Natural killer cell (primary cell): ENCODE results near the gene NSG2. TPM values are rescaled to one million over a fixed set of nuclear protein-coding genes. Genes with fewer than 3 reads are reported as not detected.

Experiments used
- ATAC-seq, 3 donors: fragments of 150-1000 bp in 2 of 3; fragments of 200-7000 bp in 1 of 3; cut with Tn5 transposase; 1 replicate in 1 of 3; 2 replicates in 2 of 3; pipeline ENCODE4 v1.10.0; 2021; ENCODE audit warnings: mild to moderate bottlenecking in 2 of 3, moderate library complexity in 2 of 3
- DNase-seq, 2 donors: peaks; one replicate each; pipeline versions ENCODE4 v3.0.0 to v3.0.0-alpha.2; 2013 to 2021; ENCODE audit warnings: mixed read lengths in 1 of 2
- H3K27ac ChIP-seq: one replicate; pipeline ENCODE4 v1.5.1; 2013; ENCODE audit warnings: mild to moderate bottlenecking, low read length
- H3K27me3 ChIP-seq: one replicate; pipeline ENCODE4 v1.6.1; 2013; ENCODE audit warnings: low read length; ENCODE audit not compliant: control insufficient read depth, insufficient read depth
- H3K36me3 ChIP-seq: one replicate; pipeline ENCODE4 v1.6.1; 2013; ENCODE audit warnings: low read length; ENCODE audit not compliant: control insufficient read depth, insufficient read depth
- H3K4me1 ChIP-seq: one replicate; pipeline ENCODE4 v1.6.1; 2013; ENCODE audit warnings: low read length; ENCODE audit not compliant: control insufficient read depth, insufficient read depth
- H3K4me3 ChIP-seq: one replicate; pipeline ENCODE4 v1.5.1; 2013; ENCODE audit warnings: low read length
- H3K9me3 ChIP-seq: one replicate; pipeline ENCODE4 v1.6.1; 2013; ENCODE audit warnings: low read length; ENCODE audit not compliant: control insufficient read depth, insufficient read depth
- H3K27ac Mint-ChIP-seq, 2 donors: one replicate each; pipeline ENCODE4 v1.8.0; 2022; ENCODE audit warnings: mild to moderate bottlenecking in 2 of 2, mixed read lengths in 2 of 2, moderate library complexity in 1 of 2
- H3K27me3 Mint-ChIP-seq, 2 donors: one replicate each; pipeline ENCODE4 v1.8.0; 2022; ENCODE audit warnings: low read depth in 2 of 2, mixed read lengths in 2 of 2
- H3K36me3 Mint-ChIP-seq: one replicate; pipeline ENCODE4 v1.8.0; 2022; ENCODE audit warnings: mixed read lengths
- H3K4me1 Mint-ChIP-seq, 2 donors: one replicate each; pipeline ENCODE4 v1.8.0; 2022; ENCODE audit warnings: mixed read lengths in 2 of 2
- H3K4me3 Mint-ChIP-seq: one replicate; pipeline ENCODE4 v1.8.0; 2022; ENCODE audit warnings: mild to moderate bottlenecking, moderate library complexity, mixed read lengths
- H3K9me3 Mint-ChIP-seq, 2 donors: one replicate each; pipeline ENCODE4 v1.8.0; 2022; ENCODE audit warnings: mixed read lengths in 2 of 2
- WGBS: methylation state at CpG from one replicate; pipeline ENCODE4 v1.1.7; 2013; ENCODE audit warnings: missing lambda C conversion rate; ENCODE audit not compliant: insufficient coverage; 5-methylcytosine and 5-hydroxymethylcytosine counted together
- intact Hi-C: fragments of 100-400 bp; cut with micrococcal nuclease; formaldehyde crosslinking; loops from one replicate; pipeline ENCODE4 v1.14.2; 2022
- total RNA-seq, 4 donors: library from RNA; stranded (reverse); fragments of 120-200 nt in 1 of 4; gene quantifications; one replicate each; pipeline versions ENCODE4 v1.2.3 to v1.2.4, GENCODE V29; 2013 to 2022
- TF ChIP-seq, protein P1 (sequence below): fragments of 200-600 bp; IDR thresholded peaks from one replicate; pipeline ENCODE4 v1.8.0; 2022; ENCODE audit warnings: antibody characterized with exemption

Gene NSG2
- total RNA-seq, 3 donors from 2014 or later (not counting 1 experiment from before 2014, with no cell fraction given): not detected

DNA sequence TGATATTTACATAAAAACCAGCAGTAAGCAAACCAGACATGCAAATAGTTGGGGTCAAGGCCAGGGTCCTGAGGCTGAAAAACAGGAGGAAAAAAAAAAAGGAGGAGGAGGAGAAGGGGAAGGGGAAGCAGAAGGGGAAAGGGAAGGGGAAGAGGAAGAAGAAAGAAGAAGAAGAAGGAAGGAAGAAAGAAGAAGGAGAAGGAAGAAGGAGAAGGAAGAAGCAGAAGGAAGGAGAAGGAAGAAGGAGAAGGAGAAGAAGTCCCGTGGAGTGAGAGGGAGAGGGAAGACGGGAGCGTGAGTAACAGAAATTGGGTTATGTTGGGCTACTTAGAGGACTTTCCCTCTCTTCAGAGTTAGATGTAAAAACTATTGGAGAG is 24.6 kb upstream of the NSG2 start:
- Mint-ChIP-seq H3K9me3 (peaks cover 0 to 3% of the 10 kb centered on the region in 2 donors), H3K4me1 (no peaks in the 10 kb centered on the region)
- 80% methylated on average over 3 of the region's 3 CpGs for WGBS

DNA sequence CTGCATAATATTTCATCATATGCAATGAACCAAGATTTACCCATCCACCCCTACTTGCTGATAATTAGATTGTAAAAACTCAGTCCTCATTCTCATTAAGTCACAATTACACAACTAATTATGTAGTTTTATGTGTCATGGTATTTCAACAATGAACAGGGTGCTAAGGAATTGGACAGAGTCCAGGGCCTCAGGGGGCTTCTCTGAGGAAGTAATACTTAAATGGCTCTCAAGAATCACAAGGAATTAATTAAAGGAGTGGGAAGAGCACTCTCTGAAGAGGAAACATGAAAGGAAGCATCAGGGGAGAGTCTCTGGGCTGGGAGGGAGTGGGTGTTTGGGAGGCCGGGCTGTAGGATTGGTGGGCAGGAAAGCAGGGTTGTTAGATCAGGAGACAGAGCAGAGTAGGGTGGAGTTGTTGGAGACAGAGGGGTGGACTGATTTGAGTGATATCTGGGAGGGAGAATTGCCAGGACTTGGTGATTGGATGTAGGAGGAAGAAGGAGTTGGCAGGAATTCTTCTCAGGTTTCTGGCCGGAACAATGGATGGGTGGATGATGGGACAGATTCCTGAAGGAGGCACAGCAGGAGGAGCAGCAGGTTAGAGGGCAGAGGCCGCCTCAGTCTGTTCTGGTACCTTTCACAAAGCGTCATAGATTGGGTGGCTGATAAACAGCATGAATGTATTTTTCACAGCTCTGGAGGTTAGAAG is 23.0 kb upstream of the NSG2 start:
- no peak overlapping the region for H3K4me3 Mint-ChIP-seq
- 80% methylated on average over 4 of the region's 4 CpGs for WGBS
- peaks cover 0 to 3% of the 10 kb centered on the region in 2 donors for H3K9me3 Mint-ChIP-seq
- H3K27me3 ChIP-seq: no peaks in the 10 kb centered on the region
- H3K4me3 ChIP-seq: no peak overlapping the region
- H3K4me1 ChIP-seq: no peaks in the 10 kb centered on the region
- H3K27me3 Mint-ChIP-seq: peaks cover 14 to 42% of the 10 kb centered on the region in 2 donors
- intact Hi-C loops: no loop called here
- no peaks in the 10 kb centered on the region for H3K36me3 ChIP-seq
- no peaks in the 10 kb centered on the region for H3K36me3 Mint-ChIP-seq
- TF ChIP-seq, protein P1, sequence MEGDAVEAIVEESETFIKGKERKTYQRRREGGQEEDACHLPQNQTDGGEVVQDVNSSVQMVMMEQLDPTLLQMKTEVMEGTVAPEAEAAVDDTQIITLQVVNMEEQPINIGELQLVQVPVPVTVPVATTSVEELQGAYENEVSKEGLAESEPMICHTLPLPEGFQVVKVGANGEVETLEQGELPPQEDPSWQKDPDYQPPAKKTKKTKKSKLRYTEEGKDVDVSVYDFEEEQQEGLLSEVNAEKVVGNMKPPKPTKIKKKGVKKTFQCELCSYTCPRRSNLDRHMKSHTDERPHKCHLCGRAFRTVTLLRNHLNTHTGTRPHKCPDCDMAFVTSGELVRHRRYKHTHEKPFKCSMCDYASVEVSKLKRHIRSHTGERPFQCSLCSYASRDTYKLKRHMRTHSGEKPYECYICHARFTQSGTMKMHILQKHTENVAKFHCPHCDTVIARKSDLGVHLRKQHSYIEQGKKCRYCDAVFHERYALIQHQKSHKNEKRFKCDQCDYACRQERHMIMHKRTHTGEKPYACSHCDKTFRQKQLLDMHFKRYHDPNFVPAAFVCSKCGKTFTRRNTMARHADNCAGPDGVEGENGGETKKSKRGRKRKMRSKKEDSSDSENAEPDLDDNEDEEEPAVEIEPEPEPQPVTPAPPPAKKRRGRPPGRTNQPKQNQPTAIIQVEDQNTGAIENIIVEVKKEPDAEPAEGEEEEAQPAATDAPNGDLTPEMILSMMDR: no peak
- DNase-seq (no peak), ATAC-seq (no peak)
- no peaks in the 10 kb centered on the region for H3K9me3 ChIP-seq
- H3K27ac Mint-ChIP-seq: no peak overlapping the region
- H3K4me1 Mint-ChIP-seq: no peaks in the 10 kb centered on the region
- no peak overlapping the region for H3K27ac ChIP-seq

More for the DNA sequence above, 24.6 kb upstream of the NSG2 start:
- Mint-ChIP-seq H3K4me3 (no peak overlapping the region), H3K27ac (no peak overlapping the region), H3K27me3 (peaks cover 14 to 34% of the 10 kb centered on the region in 2 donors), H3K36me3 (no peaks in the 10 kb centered on the region)
- H3K27ac ChIP-seq: no peak overlapping the region
- no peaks in the 10 kb centered on the region for H3K36me3 ChIP-seq
- TF ChIP-seq, protein P1: no peak
- H3K27me3 ChIP-seq: no peaks in the 10 kb centered on the region
- H3K4me3 ChIP-seq: no peak overlapping the region
- DNase-seq: no peak
- no peaks in the 10 kb centered on the region for H3K4me1 ChIP-seq
- H3K9me3 ChIP-seq: no peaks in the 10 kb centered on the region
- intact Hi-C loops: no loop called here
- ATAC-seq: no peak

DNA sequence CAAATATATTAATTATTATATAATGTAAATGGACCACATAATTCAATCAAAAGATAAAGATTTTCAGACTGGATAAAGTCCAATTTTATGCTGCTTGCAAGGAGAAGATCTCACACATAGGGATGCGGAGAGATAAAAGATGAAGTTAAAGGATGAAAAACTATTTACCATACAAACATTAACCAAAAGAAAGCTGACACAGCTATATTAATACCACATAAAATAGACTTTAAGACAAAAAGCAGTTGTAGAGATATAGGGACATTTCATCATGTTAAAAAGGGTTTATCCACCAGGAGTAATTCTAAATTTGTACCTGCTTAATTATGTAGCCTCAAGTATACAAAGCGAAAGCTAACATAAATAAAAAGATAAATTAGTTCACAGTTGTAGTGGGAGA is 15.2 kb upstream of the NSG2 start:
- TF ChIP-seq, protein P1: no peak
- ATAC-seq: no peak
- Histone ChIP-seq H3K9me3 (no peaks in the 10 kb centered on the region), H3K27me3 (no peaks in the 10 kb centered on the region), H3K36me3 (no peaks in the 10 kb centered on the region), H3K4me3 (no peak overlapping the region), H3K27ac (no peak overlapping the region), H3K4me1 (no peaks in the 10 kb centered on the region)
- intact Hi-C loops: no loop called here
- no peak overlapping the region for H3K4me3 Mint-ChIP-seq
- H3K4me1 Mint-ChIP-seq: no peaks in the 10 kb centered on the region
- DNase-seq: no peak
- H3K9me3 Mint-ChIP-seq: peaks cover 2 to 14% of the 10 kb centered on the region in 2 donors
- no CpG with 5 or more reads among the region's 2 CpGs for WGBS
- no peak overlapping the region for H3K27ac Mint-ChIP-seq
- H3K36me3 Mint-ChIP-seq: no peaks in the 10 kb centered on the region
- peaks cover 8 to 21% of the 10 kb centered on the region in 2 donors for H3K27me3 Mint-ChIP-seq
